Kidney epithelial cell (primary cell): ENCODE measurements around the gene CDKAL1. TPM values are rescaled to one million over a fixed set of nuclear protein-coding genes. Genes with fewer than 3 reads are reported as not detected.

Source experiments
- DNase-seq: peaks from one replicate; pipeline ENCODE4 v3.0.0-alpha.2; 2010; ENCODE audit warnings: low read depth
- H3K27me3 ChIP-seq: 2 replicates; pipeline ENCODE4 v1.6.0; 2011; ENCODE audit warnings: low read length; ENCODE audit not compliant: control insufficient read depth, insufficient read depth
- H3K36me3 ChIP-seq: 2 replicates; pipeline ENCODE4 v1.5.1; 2011; ENCODE audit warnings: low read length; ENCODE audit not compliant: control insufficient read depth, insufficient read depth
- H3K4me3 ChIP-seq: 2 replicates; pipeline ENCODE4 v1.5.1; 2011; ENCODE audit warnings: low read depth, mild to moderate bottlenecking, control low read depth, low read length
- CTCF ChIP-seq: IDR thresholded peaks from 2 replicates; pipeline ENCODE4 v1.5.1; 2011; ENCODE audit warnings: mild to moderate bottlenecking, moderate library complexity, low read length, control low read depth, inconsistent platforms; ENCODE audit not compliant: insufficient read depth, poor library complexity, severe bottlenecking
- total RNA-seq: library from RNA; depleted of rRNA; stranded (reverse); fragments of >200 nt; gene quantifications from 2 replicates; pipeline ENCODE4 v1.2.3, GENCODE V29; 2015

Gene CDKAL1
- total RNA-seq, 1 donor from 2014 or later: 15.0 TPM

GRCh38 chr6:20791944-20792343, 257.7 kb downstream of the CDKAL1 start:
- no peak for DNase-seq
- Histone ChIP-seq H3K36me3 (no peaks in the 10 kb centered on the region), H3K27me3 (no peaks in the 10 kb centered on the region), H3K4me3 (no peak overlapping the region)
- TF ChIP-seq CTCF: no peak

- Histone ChIP-seq H3K27me3 (no peaks in the 10 kb centered on the region), H3K4me3 (no peak overlapping the region), H3K36me3 (no peaks in the 10 kb centered on the region)
- DNase-seq: no peak
- no peak for TF ChIP-seq CTCF
Observed at GRCh38 chr6:20793174-20793573, 258.9 kb downstream of the CDKAL1 start.

GRCh38 chr6:20797597-20797996, 263.3 kb downstream of the CDKAL1 start:
- no peak for DNase-seq
- Histone ChIP-seq H3K36me3 (no peaks in the 10 kb centered on the region), H3K4me3 (no peak overlapping the region), H3K27me3 (no peaks in the 10 kb centered on the region)
- TF ChIP-seq CTCF: no peak

GRCh38 chr6:20800229-20800628, 266.0 kb downstream of the CDKAL1 start:
- Histone ChIP-seq H3K36me3 (no peaks in the 10 kb centered on the region), H3K27me3 (no peaks in the 10 kb centered on the region), H3K4me3 (no peak overlapping the region)
- no peak for DNase-seq
- TF ChIP-seq CTCF: no peak

GRCh38 chr6:20800653-20801052, 266.4 kb downstream of the CDKAL1 start:
- no peak for DNase-seq
- TF ChIP-seq CTCF: no peak
- H3K27me3 ChIP-seq: no peaks in the 10 kb centered on the region

GRCh38 chr6:20801595-20801994, 267.3 kb downstream of the CDKAL1 start:
- Histone ChIP-seq H3K4me3 (no peak overlapping the region), H3K27me3 (no peaks in the 10 kb centered on the region), H3K36me3 (no peaks in the 10 kb centered on the region)
- TF ChIP-seq CTCF: no peak
- DNase-seq: no peak

More at GRCh38 chr6:20800653-20801052, 266.4 kb downstream of the CDKAL1 start:
- Histone ChIP-seq H3K36me3 (no peaks in the 10 kb centered on the region), H3K4me3 (no peak overlapping the region)
